OCI-LY1 (cell line): ENCODE measurements around the gene ARL10.
"Not testable (repeated sequence)": the region's sequence is repeated elsewhere in the genome, so short reads cannot be mapped to it uniquely, and the experiment has no call there.

Experiments used
- H2AFZ ChIP-seq: fragments of 200-600 bp; sonication (generic), shearing (Covaris generic); 2 replicates; pipeline ENCODE4 v1.6.0; 2014; ENCODE audit warnings: antibody characterized with exemption, mild to moderate bottlenecking, low read length
- H3F3A ChIP-seq: fragments of 200-600 bp; sonication (generic), shearing (Covaris generic); 2 replicates; pipeline ENCODE4 v1.6.0; 2014; ENCODE audit warnings: mild to moderate bottlenecking, antibody characterized with exemption, low read length, moderate library complexity; ENCODE audit not compliant: insufficient read depth
- H3K27ac ChIP-seq: fragments of 200-600 bp; sonication (generic); 2 replicates; pipeline ENCODE4 v1.5.1; 2014; ENCODE audit warnings: low read length, mixed run types, mild to moderate bottlenecking, low read depth; ENCODE audit not compliant: poor library complexity, severe bottlenecking
- H3K27me3 ChIP-seq: fragments of 200-600 bp; sonication (generic); 2 replicates; pipeline ENCODE4 v1.6.0; 2014; ENCODE audit warnings: antibody characterized with exemption, mild to moderate bottlenecking, low read length, moderate library complexity; ENCODE audit not compliant: insufficient read depth
- H3K36me3 ChIP-seq: fragments of 200-600 bp; sonication (generic); 2 replicates; pipeline ENCODE4 v1.6.1; 2014; ENCODE audit warnings: mild to moderate bottlenecking, antibody characterized with exemption, low read length, moderate library complexity, mixed read lengths; ENCODE audit not compliant: insufficient read depth
- H3K4me1 ChIP-seq: fragments of 200-600 bp; sonication (generic); 2 replicates; pipeline ENCODE4 v1.5.1; 2014; ENCODE audit warnings: mild to moderate bottlenecking, low read length, moderate library complexity; ENCODE audit not compliant: insufficient read depth, severe bottlenecking
- H3K4me2 ChIP-seq: fragments of 200-600 bp; sonication (generic), shearing (Covaris generic); 2 replicates; pipeline ENCODE4 v1.6.1; 2014; ENCODE audit warnings: low read length
- H3K4me3 ChIP-seq: fragments of 200-600 bp; sonication (generic); 2 replicates; pipeline ENCODE4 v1.5.1; 2014; ENCODE audit warnings: low read length, low read depth, mild to moderate bottlenecking, mixed read lengths; ENCODE audit not compliant: poor library complexity, severe bottlenecking
- H3K79me2 ChIP-seq: fragments of 200-600 bp; shearing (Covaris generic); 2 replicates; pipeline ENCODE4 v1.6.1; 2016; ENCODE audit warnings: mixed run types, low read length, mixed read lengths; ENCODE audit not compliant: insufficient read depth
- H3K9ac ChIP-seq: fragments of 200-600 bp; sonication (generic), shearing (Covaris generic); 2 replicates; pipeline ENCODE4 v1.6.1; 2014; ENCODE audit warnings: mild to moderate bottlenecking, low read length, mixed read lengths
- H3K9me2 ChIP-seq: fragments of 200-600 bp; sonication (generic), shearing (Covaris generic); 2 replicates; pipeline ENCODE4 v1.6.1; 2014; ENCODE audit warnings: low read depth, mild to moderate bottlenecking, low read length, mixed read lengths
- H3K9me3 ChIP-seq: fragments of 200-600 bp; shearing (Covaris generic); 2 replicates; pipeline ENCODE4 v1.6.1; 2014; ENCODE audit warnings: low read length, mixed read lengths
- H4K20me1 ChIP-seq: fragments of 200-600 bp; sonication (generic), shearing (Covaris generic); 2 replicates; pipeline ENCODE4 v1.6.0; 2016; ENCODE audit warnings: mild to moderate bottlenecking, low read length; ENCODE audit not compliant: insufficient read depth
- EZH2 ChIP-seq: fragments of 200-600 bp; sonication (generic), shearing (Covaris generic); IDR thresholded peaks from 2 replicates; pipeline ENCODE4 v1.8.0; 2017; ENCODE audit warnings: borderline replicate concordance, mixed run types, mild to moderate bottlenecking, antibody characterized with exemption, low read length, moderate library complexity, mixed read lengths
- TF ChIP-seq, protein P1 (sequence below): fragments of 200-600 bp; sonication (generic), shearing (Covaris generic); IDR thresholded peaks from 2 replicates; pipeline ENCODE4 v1.5.1; 2017; ENCODE audit warnings: mild to moderate bottlenecking, antibody characterized with exemption, low read length, moderate library complexity, mixed read lengths

The ARL10 gene

DNA sequence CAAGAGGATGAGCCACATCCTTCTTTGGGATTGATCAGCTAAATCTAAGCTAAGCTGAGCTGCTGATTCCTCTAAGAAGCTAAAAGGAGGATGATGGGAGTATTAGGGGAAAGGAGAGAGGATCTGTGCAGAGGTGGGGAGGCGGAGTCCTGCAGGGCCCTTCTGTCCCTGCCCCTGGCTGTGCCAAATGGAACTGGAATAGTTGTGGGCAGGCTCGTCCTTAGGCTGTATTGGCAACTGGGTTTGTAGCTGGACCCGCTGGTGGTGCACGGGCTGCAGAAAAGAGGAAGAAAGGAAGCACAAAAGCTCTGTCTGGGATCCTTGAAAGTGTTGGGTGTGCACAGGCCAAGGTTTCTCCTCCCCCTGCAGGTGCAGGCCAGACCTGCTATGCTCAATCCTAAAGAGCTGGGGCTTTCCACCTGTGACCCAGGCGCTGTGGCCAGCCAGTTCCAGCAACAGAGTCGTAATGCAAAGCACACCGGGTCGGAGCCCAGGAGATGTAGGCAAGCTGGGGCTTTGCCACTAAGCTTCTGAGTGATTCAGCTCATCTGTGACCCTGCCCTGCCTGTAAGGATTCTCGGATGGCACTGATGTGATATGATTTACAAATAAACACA lies 41.3 kb downstream of the ARL10 start:
- TF ChIP-seq EZH2: no peak
- TF ChIP-seq, protein P1, sequence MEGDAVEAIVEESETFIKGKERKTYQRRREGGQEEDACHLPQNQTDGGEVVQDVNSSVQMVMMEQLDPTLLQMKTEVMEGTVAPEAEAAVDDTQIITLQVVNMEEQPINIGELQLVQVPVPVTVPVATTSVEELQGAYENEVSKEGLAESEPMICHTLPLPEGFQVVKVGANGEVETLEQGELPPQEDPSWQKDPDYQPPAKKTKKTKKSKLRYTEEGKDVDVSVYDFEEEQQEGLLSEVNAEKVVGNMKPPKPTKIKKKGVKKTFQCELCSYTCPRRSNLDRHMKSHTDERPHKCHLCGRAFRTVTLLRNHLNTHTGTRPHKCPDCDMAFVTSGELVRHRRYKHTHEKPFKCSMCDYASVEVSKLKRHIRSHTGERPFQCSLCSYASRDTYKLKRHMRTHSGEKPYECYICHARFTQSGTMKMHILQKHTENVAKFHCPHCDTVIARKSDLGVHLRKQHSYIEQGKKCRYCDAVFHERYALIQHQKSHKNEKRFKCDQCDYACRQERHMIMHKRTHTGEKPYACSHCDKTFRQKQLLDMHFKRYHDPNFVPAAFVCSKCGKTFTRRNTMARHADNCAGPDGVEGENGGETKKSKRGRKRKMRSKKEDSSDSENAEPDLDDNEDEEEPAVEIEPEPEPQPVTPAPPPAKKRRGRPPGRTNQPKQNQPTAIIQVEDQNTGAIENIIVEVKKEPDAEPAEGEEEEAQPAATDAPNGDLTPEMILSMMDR: no peak
- no peak overlapping the region for H2AFZ ChIP-seq

DNA sequence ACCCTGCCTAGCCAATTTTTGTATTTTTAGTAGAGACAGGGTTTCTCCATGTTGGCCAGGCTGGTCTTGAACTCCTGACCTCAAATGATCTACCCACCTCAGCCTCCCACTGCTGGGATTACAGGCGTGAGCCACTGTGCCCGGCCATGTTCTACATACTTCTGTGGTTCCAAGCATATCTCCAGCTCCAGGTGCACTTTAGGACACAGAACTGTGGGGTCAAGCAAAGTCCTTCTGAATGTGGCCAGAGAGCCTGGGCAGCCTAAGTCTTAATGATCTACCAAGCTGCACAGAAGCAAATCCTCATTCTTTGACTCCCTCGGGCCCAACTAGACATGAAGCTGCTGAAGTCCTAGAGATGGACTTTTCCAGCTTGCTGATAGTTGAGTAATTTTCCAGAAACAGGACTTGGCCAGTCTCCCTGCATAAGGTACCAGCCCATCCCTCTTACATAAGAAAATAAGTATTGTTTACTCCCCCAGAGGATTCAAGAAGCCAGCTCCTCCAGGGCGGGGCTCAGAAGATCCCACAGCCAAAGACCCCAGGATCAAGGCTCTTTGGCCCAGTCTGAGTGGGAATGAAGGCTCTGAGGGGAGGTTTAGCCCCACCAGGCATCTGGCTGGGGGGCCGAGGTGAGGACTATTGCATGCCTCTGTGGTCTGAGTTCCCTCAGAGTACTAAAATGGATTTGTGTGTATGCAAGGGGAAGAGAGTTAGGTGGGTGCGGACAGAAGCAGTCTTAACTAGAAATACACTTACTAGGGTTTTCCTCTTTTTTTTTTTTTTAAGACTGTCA lies 42.4 kb downstream of the ARL10 start:
- no peaks in the 10 kb centered on the region for H3K79me2 ChIP-seq
- no peaks in the 10 kb centered on the region for H3F3A ChIP-seq
- no peaks in the 10 kb centered on the region for H3K9me2 ChIP-seq
- H3K9me3 ChIP-seq: no peaks in the 10 kb centered on the region
- no peaks in the 10 kb centered on the region for H3K27me3 ChIP-seq
- no peak overlapping the region for H2AFZ ChIP-seq
- peaks cover 8% of the 10 kb centered on the region for H3K4me1 ChIP-seq
- TF ChIP-seq, protein P1: no peak
- no peak for TF ChIP-seq EZH2
- H3K4me2 ChIP-seq: no peak overlapping the region
- H3K4me3 ChIP-seq: no peak overlapping the region
- peaks cover 20% of the 10 kb centered on the region; the same call in 1 of the 2 replicates for H3K36me3 ChIP-seq
- H4K20me1 ChIP-seq: no peaks in the 10 kb centered on the region
- H3K27ac ChIP-seq: no peak overlapping the region
- no peak overlapping the region for H3K9ac ChIP-seq

More for the DNA sequence above, 41.3 kb downstream of the ARL10 start:
- Histone ChIP-seq H3F3A (no peaks in the 10 kb centered on the region), H3K9me3 (no peaks in the 10 kb centered on the region), H3K27me3 (no peaks in the 10 kb centered on the region), H3K9ac (no peak overlapping the region), H4K20me1 (no peaks in the 10 kb centered on the region), H3K27ac (no peak overlapping the region), H3K4me3 (no peak overlapping the region), H3K79me2 (no peaks in the 10 kb centered on the region), H3K4me1 (peaks cover 8% of the 10 kb centered on the region), H3K4me2 (no peak overlapping the region), H3K9me2 (no peaks in the 10 kb centered on the region), H3K36me3 (peaks cover 20% of the 10 kb centered on the region; the same call in 1 of the 2 replicates)

DNA sequence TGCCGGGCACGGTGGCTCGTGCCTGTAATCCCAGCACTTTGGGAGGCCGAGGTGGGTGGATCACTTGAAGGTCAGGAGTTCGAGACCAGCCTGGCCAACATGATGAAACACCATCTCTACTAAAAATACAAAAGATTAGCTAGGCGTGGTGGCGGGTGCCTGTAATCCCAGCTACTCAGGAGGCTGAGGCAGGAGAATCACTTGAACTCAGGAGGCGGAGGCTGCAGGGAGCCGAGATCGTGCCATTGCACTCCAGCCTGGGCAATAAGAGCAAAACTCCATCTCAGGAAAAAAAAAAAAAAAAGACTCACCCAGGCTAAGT lies 42.9 kb downstream of the ARL10 start:
- H4K20me1 ChIP-seq, H3K79me2 ChIP-seq, H3K27ac ChIP-seq: not testable (repeated sequence)

More for the DNA sequence above, 42.9 kb downstream of the ARL10 start:
- H3K27me3 ChIP-seq, H3K9me3 ChIP-seq, H2AFZ ChIP-seq, H3K4me3 ChIP-seq, H3F3A ChIP-seq, H3K4me1 ChIP-seq, H3K9me2 ChIP-seq, H3K9ac ChIP-seq, H3K4me2 ChIP-seq: not testable (repeated sequence)
- peaks cover 20% of the 10 kb centered on the region; the same call in 1 of the 2 replicates for H3K36me3 ChIP-seq
